Prostate gland (tissue), 2 donors: Measurements from ENCODE around the gene CNTN6. TPM values are rescaled to one million over a fixed set of nuclear protein-coding genes. Genes with fewer than 3 reads are reported as not detected.

Experiments
- DNase-seq: peaks from one replicate; pipeline ENCODE4 v3.0.0-alpha.2; 2019; ENCODE audit warnings: low spot score
- H3K27ac ChIP-seq, 2 donors: fragments of 200-600 bp; sonication (generic); 2 replicates each; pipeline ENCODE4 v1.5.1; 2017 to 2019
- H3K27me3 ChIP-seq: fragments of 200-600 bp; sonication (generic); replicated peaks from 2 replicates; pipeline ENCODE4 v1.5.1; 2019; ENCODE audit not compliant: insufficient read depth
- H3K36me3 ChIP-seq, 2 donors: fragments of 200-600 bp; sonication (generic); 1 replicate in 1 of 2; 2 replicates in 1 of 2; pipeline versions ENCODE4 v1.5.1 to v1.8.1; 2017 to 2019
- H3K4me1 ChIP-seq: fragments of 200-600 bp; sonication (generic); replicated peaks from 2 replicates; pipeline ENCODE4 v1.5.1; 2019
- H3K4me3 ChIP-seq, 2 donors: fragments of 200-600 bp; sonication (generic); 2 replicates each; pipeline ENCODE4 v1.5.1; 2017 to 2019
- H3K9me3 ChIP-seq: fragments of 200-600 bp; sonication (generic); 2 replicates; pipeline ENCODE4 v1.5.1; 2017
- CTCF ChIP-seq, 4 experiments: fragments of 200-600 bp in 2 of 4; fragments of 450-650 bp in 2 of 4; sonication (generic) in 2 of 4; IDR thresholded peaks; 1 replicate in 3 of 4; 2 replicates in 1 of 4; pipeline ENCODE4 v1.5.1; 2016 to 2019; ENCODE audit warnings: antibody characterized with exemption in 4 of 4, mild to moderate bottlenecking in 2 of 4, moderate library complexity in 2 of 4
- POLR2A ChIP-seq: fragments of 450-650 bp; IDR thresholded peaks from one replicate; pipeline ENCODE4 v1.6.1; 2016; ENCODE audit warnings: antibody characterized with exemption, mild to moderate bottlenecking
- POLR2AphosphoS5 ChIP-seq: sonication (generic); formaldehyde crosslinking; IDR thresholded peaks from one replicate; pipeline ENCODE4 v1.6.1; 2017; ENCODE audit warnings: antibody characterized with exemption
- whole genome bisulfite sequencing: methylation state at CpG from one replicate; pipeline ENCODE4 v1.1.5; 2018; 5-methylcytosine and 5-hydroxymethylcytosine counted together
- intact Hi-C: fragments of 100-400 bp; cut with DNase I; formaldehyde crosslinking; loops from one replicate; pipeline ENCODE4 v1.14.2; 2022
- total RNA-seq, 2 donors: library from RNA; depleted of rRNA; stranded (reverse); fragments of >200 nt; gene quantifications; one replicate each; pipeline ENCODE4 v1.1.0, GENCODE V29; 2016

Gene CNTN6
- total RNA-seq, 2 donors from 2014 or later, result not detected

DNA sequence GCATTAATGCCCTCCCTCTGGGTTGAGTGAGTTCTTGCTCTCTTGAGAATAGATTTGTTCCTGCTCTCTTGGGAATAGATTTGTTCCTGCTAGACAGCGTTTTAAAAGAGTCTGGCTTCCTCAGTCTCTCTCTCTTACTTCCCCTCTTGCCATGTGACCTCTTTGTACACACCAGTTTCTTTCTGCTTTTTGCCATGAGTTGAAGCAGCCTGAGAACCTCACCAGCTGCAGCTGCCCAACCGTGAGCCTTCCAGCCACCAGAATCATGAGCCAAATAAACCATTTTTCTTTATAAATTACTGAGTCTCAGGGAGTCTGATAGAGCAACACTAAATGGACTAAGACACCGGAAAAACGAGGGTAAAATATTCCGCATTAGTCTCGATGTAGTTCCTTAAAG lies 253.6 kb downstream of the CNTN6 start:
- DNase-seq, result no peak
- Histone ChIP-seq H3K4me1 (no peaks in the 10 kb centered on the region), H3K4me3 (no peak overlapping the region), H3K27ac (no peak overlapping the region), H3K27me3 (no peaks in the 10 kb centered on the region), H3K36me3 (no peaks in the 10 kb centered on the region), H3K9me3 (no peaks in the 10 kb centered on the region)
- TF ChIP-seq CTCF (IDR thresholded peaks at IDR 0.05) (no peak), POLR2A (no peak), POLR2AphosphoS5 (no peak)
- intact Hi-C loops, result no loop called here
- 75% methylated on average over 6 of the region's 6 CpGs for WGBS

- H3K27ac ChIP-seq, result no peak overlapping the region
- TF ChIP-seq POLR2A (no peak), POLR2AphosphoS5 (no peak), CTCF (IDR thresholded peaks at IDR 0.05) (no peak)
- H3K4me3 ChIP-seq, result no peak overlapping the region
- H3K4me1 ChIP-seq, result no peaks in the 10 kb centered on the region
- no peaks in the 10 kb centered on the region for H3K9me3 ChIP-seq
- H3K27me3 ChIP-seq, result no peaks in the 10 kb centered on the region
- no peaks in the 10 kb centered on the region for H3K36me3 ChIP-seq
- no peak for DNase-seq
- intact Hi-C loops, result no loop called here
- 71% methylated on average over 3 of the region's 3 CpGs for WGBS
Measured at GRCh38 chr3:1348547-1348946, 255.7 kb downstream of the CNTN6 start.

GRCh38 chr3:1350885-1351284 lies 258.1 kb downstream of the CNTN6 start:
- Histone ChIP-seq H3K4me1 (no peaks in the 10 kb centered on the region), H3K27ac (no peak overlapping the region), H3K4me3 (no peak overlapping the region), H3K9me3 (no peaks in the 10 kb centered on the region), H3K36me3 (no peaks in the 10 kb centered on the region), H3K27me3 (no peaks in the 10 kb centered on the region)
- no peak for TF ChIP-seq POLR2AphosphoS5
- no peak for TF ChIP-seq CTCF (IDR thresholded peaks at IDR 0.05)
- no peak for TF ChIP-seq POLR2A
- intact Hi-C loops, result no loop called here
- no peak for DNase-seq
- WGBS, result 75% methylated on average over 3 of the region's 3 CpGs

DNA sequence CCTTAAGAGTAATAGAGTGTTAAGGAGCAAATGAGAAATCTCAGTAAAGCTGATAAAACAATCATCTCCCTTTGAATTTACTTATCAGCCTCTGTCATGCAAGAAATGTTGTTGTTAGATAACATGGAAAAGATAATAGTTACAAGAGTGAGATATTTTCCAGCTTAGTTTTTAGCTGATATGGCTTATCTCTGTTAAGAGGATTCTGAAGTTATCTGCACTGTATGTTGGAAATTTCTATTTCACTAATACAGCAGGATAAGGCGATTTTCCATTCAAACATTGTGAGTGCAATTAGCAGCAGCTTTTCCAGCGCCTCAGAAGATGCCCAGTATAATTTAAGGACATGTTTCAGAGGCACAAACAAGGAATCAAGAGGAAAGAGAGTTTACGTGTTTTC lies 262.9 kb downstream of the CNTN6 start:
- intact Hi-C loops, result no loop called here
- DNase-seq, result no peak

More for the DNA sequence above, 262.9 kb downstream of the CNTN6 start:
- H3K4me3 ChIP-seq, result no peak overlapping the region
- no peaks in the 10 kb centered on the region for H3K9me3 ChIP-seq
- 57% methylated on average over 3 of the region's 3 CpGs for WGBS
- no peaks in the 10 kb centered on the region for H3K36me3 ChIP-seq
- no peak overlapping the region for H3K27ac ChIP-seq
- no peaks in the 10 kb centered on the region for H3K27me3 ChIP-seq
- H3K4me1 ChIP-seq, result no peaks in the 10 kb centered on the region
- TF ChIP-seq POLR2A (no peak), CTCF (IDR thresholded peaks at IDR 0.05) (no peak), POLR2AphosphoS5 (no peak)
